AG09319 (cell line): ENCODE measurements around the gene AGXT2.

Experiments
- DNase-seq: peaks from one replicate; pipeline ENCODE4 v3.0.0-alpha.2; 2010; ENCODE audit warnings: low read depth; ENCODE audit errors: extremely low read depth
- TF ChIP-seq, protein P1 (sequence below): IDR thresholded peaks from 2 replicates; pipeline ENCODE4 v1.5.1; 2011; ENCODE audit warnings: low read depth, mild to moderate bottlenecking, inconsistent platforms, low read length, moderate library complexity

AGXT2 gene, protein sequence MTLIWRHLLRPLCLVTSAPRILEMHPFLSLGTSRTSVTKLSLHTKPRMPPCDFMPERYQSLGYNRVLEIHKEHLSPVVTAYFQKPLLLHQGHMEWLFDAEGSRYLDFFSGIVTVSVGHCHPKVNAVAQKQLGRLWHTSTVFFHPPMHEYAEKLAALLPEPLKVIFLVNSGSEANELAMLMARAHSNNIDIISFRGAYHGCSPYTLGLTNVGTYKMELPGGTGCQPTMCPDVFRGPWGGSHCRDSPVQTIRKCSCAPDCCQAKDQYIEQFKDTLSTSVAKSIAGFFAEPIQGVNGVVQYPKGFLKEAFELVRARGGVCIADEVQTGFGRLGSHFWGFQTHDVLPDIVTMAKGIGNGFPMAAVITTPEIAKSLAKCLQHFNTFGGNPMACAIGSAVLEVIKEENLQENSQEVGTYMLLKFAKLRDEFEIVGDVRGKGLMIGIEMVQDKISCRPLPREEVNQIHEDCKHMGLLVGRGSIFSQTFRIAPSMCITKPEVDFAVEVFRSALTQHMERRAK

GRCh38 chr5:35047785-35048404 is at the start of gene AGXT2:
Gene AGXT2, minus strand, starts transcription at chr5:35047949. Its CDS starts 57 bp downstream, at chr5:35047892.
- TF ChIP-seq, protein P1, sequence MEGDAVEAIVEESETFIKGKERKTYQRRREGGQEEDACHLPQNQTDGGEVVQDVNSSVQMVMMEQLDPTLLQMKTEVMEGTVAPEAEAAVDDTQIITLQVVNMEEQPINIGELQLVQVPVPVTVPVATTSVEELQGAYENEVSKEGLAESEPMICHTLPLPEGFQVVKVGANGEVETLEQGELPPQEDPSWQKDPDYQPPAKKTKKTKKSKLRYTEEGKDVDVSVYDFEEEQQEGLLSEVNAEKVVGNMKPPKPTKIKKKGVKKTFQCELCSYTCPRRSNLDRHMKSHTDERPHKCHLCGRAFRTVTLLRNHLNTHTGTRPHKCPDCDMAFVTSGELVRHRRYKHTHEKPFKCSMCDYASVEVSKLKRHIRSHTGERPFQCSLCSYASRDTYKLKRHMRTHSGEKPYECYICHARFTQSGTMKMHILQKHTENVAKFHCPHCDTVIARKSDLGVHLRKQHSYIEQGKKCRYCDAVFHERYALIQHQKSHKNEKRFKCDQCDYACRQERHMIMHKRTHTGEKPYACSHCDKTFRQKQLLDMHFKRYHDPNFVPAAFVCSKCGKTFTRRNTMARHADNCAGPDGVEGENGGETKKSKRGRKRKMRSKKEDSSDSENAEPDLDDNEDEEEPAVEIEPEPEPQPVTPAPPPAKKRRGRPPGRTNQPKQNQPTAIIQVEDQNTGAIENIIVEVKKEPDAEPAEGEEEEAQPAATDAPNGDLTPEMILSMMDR: no peak
- DNase-seq: no peak

- no peak for DNase-seq
- TF ChIP-seq, protein P1: no peak
Measured at GRCh38 chr5:35096932-35097331, 49.2 kb upstream of the AGXT2 start.

DNA sequence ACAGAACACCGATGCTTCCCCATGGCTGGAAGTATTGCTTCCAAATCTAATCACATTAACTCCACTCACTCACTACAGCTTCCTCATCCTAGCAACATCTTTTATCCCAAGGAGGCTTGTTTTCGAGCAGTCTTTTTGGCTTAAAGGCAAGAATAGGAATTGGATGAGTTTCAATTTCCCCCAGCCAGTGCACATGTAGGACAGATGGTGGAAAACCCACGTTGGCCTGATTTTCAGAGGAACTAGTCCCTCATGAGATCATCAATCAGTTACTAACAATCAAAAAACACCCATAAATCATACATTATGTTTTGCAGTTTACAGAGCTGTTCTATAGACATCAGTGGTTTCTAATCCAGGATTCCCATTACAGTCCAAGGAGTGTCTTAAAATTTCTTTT is 48.5 kb upstream of the AGXT2 start:
- DNase-seq: no peak
- TF ChIP-seq, protein P1: no peak

GRCh38 chr5:35095366-35095765 is 47.6 kb upstream of the AGXT2 start:
- TF ChIP-seq, protein P1: no peak
- DNase-seq: no peak

- TF ChIP-seq, protein P1: no peak
- no peak for DNase-seq
Measured at GRCh38 chr5:35094948-35095347, 47.2 kb upstream of the AGXT2 start.

DNA sequence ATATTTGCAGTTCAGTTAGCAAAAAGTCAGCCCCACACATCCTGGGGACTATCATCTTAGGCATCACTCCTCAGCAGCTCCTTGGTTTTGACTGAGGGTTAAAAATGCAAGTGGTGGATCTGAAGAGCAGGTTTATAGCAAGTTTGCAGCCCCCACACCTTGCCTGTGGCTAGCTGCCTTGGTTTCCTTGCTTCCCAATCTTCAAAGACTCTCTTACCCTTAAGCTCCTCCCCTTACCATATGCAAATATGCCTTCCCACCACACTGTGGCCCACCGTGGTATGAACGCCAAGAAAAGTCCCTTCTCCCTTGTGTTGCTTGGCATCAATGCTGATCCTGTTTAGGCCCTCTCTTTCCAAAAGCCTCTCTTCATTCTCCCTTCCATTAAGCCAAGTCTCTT is 45.0 kb upstream of the AGXT2 start:
- no peak for DNase-seq
- TF ChIP-seq, protein P1: no peak

DNA sequence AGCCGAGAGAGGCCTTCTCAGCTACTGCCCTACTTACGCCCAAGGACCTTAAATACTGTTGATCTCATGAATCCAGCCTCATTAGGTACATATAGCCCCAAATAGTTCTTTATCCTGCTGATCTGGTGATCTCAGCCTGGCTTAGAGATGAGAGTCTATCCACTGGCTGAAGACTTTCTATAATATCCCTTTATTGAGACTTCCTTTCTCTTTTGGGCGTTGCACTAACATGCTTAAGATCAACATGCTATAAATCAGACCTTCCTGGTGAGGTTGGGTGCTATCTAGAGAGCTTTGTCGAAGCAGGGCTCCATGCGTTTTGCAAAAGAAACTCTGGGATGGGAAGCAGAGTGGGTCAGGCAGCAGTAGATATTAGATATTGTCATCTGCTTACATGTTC is 44.0 kb upstream of the AGXT2 start:
- TF ChIP-seq, protein P1: no peak
- DNase-seq: no peak
